Measurements from ENCODE around the gene SH3RF3. TPM values are rescaled to one million over a fixed set of nuclear protein-coding genes. Genes with fewer than 3 reads are reported as not detected.

Gene SH3RF3
- polyA plus RNA-seq, 1 of the 3 experiments (the other 2 are of a cell fraction), result 1.9 TPM

- H4K20me1 ChIP-seq (ENCODE audit: insufficient read depth), result no peaks in the 10 kb centered on the region
- ChIA-PET CTCF (interaction anchor here (1.0 kb wide), 1 partner anchor 58 kb away, joined by 5 read pairs; no protein-coding TSS in a partner anchor), POLR2A (no interaction called here)
- H3K4me2 ChIP-seq, result no peak overlapping the region
- no peak overlapping the region for H3K4me3 ChIP-seq (ENCODE audit: low read depth in 2 of 2, low read length in 1 of 2)
- H3K9me3 ChIP-seq, result no peaks in the 10 kb centered on the region
- no peak overlapping the region for H3K27ac ChIP-seq (ENCODE audit: low read depth in 2 of 2, low read length in 1 of 2)
- TF ChIP-seq RXRA (IDR thresholded peaks at IDR 0.05; ENCODE audit: borderline replicate concordance, low read depth) (no peak), YY1 (IDR thresholded peaks at IDR 0.05; ENCODE audit: low read depth) (no peak), RCOR1 (IDR thresholded peaks at IDR 0.05; ENCODE audit: low read length) (no peak), ELF1 (IDR thresholded peaks at IDR 0.05) (no peak), MEF2A (IDR thresholded peaks at IDR 0.05; ENCODE audit: borderline replicate concordance, low read depth) (no peak), NFIC (IDR thresholded peaks at IDR 0.05; ENCODE audit: borderline replicate concordance) (no peak), TAF1 (IDR thresholded peaks at IDR 0.05; ENCODE audit: borderline replicate concordance, low read depth, low read length) (no peak), RAD21 (IDR thresholded peaks at IDR 0.05; ENCODE audit: low read length) (no peak), MXI1 (IDR thresholded peaks at IDR 0.05; ENCODE audit: low read depth, low read length) (no peak), EZH2phosphoT487 (IDR thresholded peaks at IDR 0.05; ENCODE audit: borderline replicate concordance, low read depth) (no peak), TCF12 (IDR thresholded peaks at IDR 0.05) (no peak), SIN3A (IDR thresholded peaks at IDR 0.05; ENCODE audit: borderline replicate concordance, low read depth, low read length) (no peak), GABPA (IDR thresholded peaks at IDR 0.05; ENCODE audit: low read depth) (no peak), REST (IDR thresholded peaks at IDR 0.05; ENCODE audit: low read depth, low read length) (no peak)
- DNase-seq, result no peak
- H3K4me1 ChIP-seq (ENCODE audit: control insufficient read depth in 1 of 2, insufficient read depth in 2 of 2, low read depth in 1 of 2, low read length in 1 of 2), result peaks cover 8 to 47% of the 10 kb centered on the region in 2 experiments; a peak in 3 of 4 replicates
- no CpG with 5 or more reads among the region's 6 CpGs for WGBS (ENCODE audit: low lambda C conversion rate)
- no peaks in the 10 kb centered on the region for H3K79me2 ChIP-seq (ENCODE audit: insufficient read depth)
- H3K9me2 ChIP-seq, result no peaks in the 10 kb centered on the region
- H3K9ac ChIP-seq, result no peak overlapping the region
- peaks cover 0 to 4% of the 10 kb centered on the region in 2 experiments for H3K36me3 ChIP-seq (replicated peaks in 1 of 2; ENCODE audit: control insufficient read depth in 1 of 2, insufficient read depth in 2 of 2, low read length in 1 of 2)
- H3F3A ChIP-seq (replicated peaks; ENCODE audit: insufficient read depth), result peaks cover 7% of the 10 kb centered on the region
- no peak overlapping the region for H2AFZ ChIP-seq (ENCODE audit: low read depth)
- H3K27me3 ChIP-seq (ENCODE audit: insufficient read depth), result no peaks in the 10 kb centered on the region
Measured at GRCh38 chr2:109451671-109452070, 322.7 kb downstream of the SH3RF3 start.

Measured in SK-N-SH (cell line).